GM12878 (cell line): ENCODE data around the gene PTPRN2. TPM values are rescaled to one million over a fixed set of nuclear protein-coding genes. Genes with fewer than 3 reads are reported as not detected.

Experiments
- ATAC-seq: fragments of 200-7000 bp; cut with Tn5 transposase; 3 replicates; pipeline ENCODE4 v1.9.1; 2020; ENCODE audit warnings: mild to moderate bottlenecking, moderate library complexity
- BruUV-seq: library from RNA; stranded (reverse); fragments of 400-500 nt; replicated peaks from 2 replicates; lab custom pipeline; 2021; lab: Mats Ljungman, UMichigan
- CTCF ChIA-PET: fragments of 300-600 bp; sonication (Branson Sonifier 250); formaldehyde crosslinking; extraction: SDS; loops from one replicate; lab custom pipeline; 2021; ENCODE audit warnings: inconsistent platforms; lab: Yijun Ruan, JAX
- POLR2A ChIA-PET: fragments of 350-600 bp; formaldehyde crosslinking; extraction: SDS; loops from one replicate; lab custom pipeline; 2021; ENCODE audit warnings: inconsistent platforms; lab: Charles Lee
- RAD21 ChIA-PET: fragments of 300-600 bp; sonication (Branson Sonifier 250); formaldehyde crosslinking; loops from one replicate; lab custom pipeline; 2023; ENCODE audit warnings: antibody characterized with exemption; ENCODE audit not compliant: unreplicated experiment; lab: Charles Lee
- SMC1A ChIA-PET: fragments of 300-600 bp; sonication (Branson Sonifier 250); formaldehyde crosslinking; loops from one replicate; lab custom pipeline; 2023; ENCODE audit not compliant: unreplicated experiment, uncharacterized antibody; lab: Charles Lee
- DNase-seq: peaks from one replicate; pipeline ENCODE4 v3.0.0-alpha.2; 2011; ENCODE audit warnings: low read depth, low spot score
- FAIRE-seq: peaks from 3 replicates; lab custom pipeline; 2011; peaks lifted over from hg19 to GRCh38; lab: Jason Lieb, UNC
- H2AFZ ChIP-seq: 2 replicates; pipeline ENCODE4 v1.6.0; 2011; ENCODE audit warnings: low read depth, low read length, control low read depth; ENCODE audit not compliant: control insufficient read depth
- H3K27ac ChIP-seq: 2 replicates; pipeline ENCODE4 v1.5.1; 2011; ENCODE audit warnings: control low read depth; ENCODE audit not compliant: control insufficient read depth, insufficient read depth
- H3K27me3 ChIP-seq, 2 experiments: replicated peaks in 1 of 2; 2 replicates each; pipeline versions ENCODE4 v1.6.0 to v1.6.1; 2011; ENCODE audit warnings: low read length in 1 of 2; ENCODE audit not compliant: control insufficient read depth in 2 of 2, insufficient read depth in 2 of 2
- H3K36me3 ChIP-seq, 2 experiments: 2 replicates each; pipeline ENCODE4 v1.5.1; 2011; ENCODE audit warnings: low read length in 1 of 2; ENCODE audit not compliant: control insufficient read depth in 2 of 2, insufficient read depth in 2 of 2
- H3K4me1 ChIP-seq: 2 replicates; pipeline ENCODE4 v1.6.1; 2011; ENCODE audit warnings: mild to moderate bottlenecking, low read length, moderate library complexity, mixed read lengths; ENCODE audit not compliant: control insufficient read depth, insufficient read depth
- H3K4me2 ChIP-seq: 2 replicates; pipeline ENCODE4 v1.6.0; 2011; ENCODE audit warnings: control low read depth; ENCODE audit not compliant: control insufficient read depth, insufficient read depth
- H3K4me3 ChIP-seq: fragments of 200-600 bp; sonication (generic); 2 replicates; pipeline ENCODE4 v1.5.1; 2016
- H3K79me2 ChIP-seq: 2 replicates; pipeline ENCODE4 v1.6.0; 2011; ENCODE audit warnings: low read length; ENCODE audit not compliant: control insufficient read depth, insufficient read depth
- H3K9ac ChIP-seq: 2 replicates; pipeline ENCODE4 v1.8.0; 2011; ENCODE audit warnings: low read length, control low read depth, mixed read lengths; ENCODE audit not compliant: control insufficient read depth, insufficient read depth
- H3K9me3 ChIP-seq: replicated peaks from 3 replicates; pipeline ENCODE4 v1.5.1; 2011; ENCODE audit warnings: mild to moderate bottlenecking, low read length; ENCODE audit not compliant: control insufficient read depth, insufficient read depth
- H4K20me1 ChIP-seq: 2 replicates; pipeline ENCODE4 v1.6.0; 2011; ENCODE audit not compliant: control insufficient read depth, insufficient read depth
- ATF7 ChIP-seq: fragments of 450-650 bp; IDR thresholded peaks from 2 replicates; pipeline ENCODE4 v1.6.1; 2016; ENCODE audit warnings: low read depth, mild to moderate bottlenecking
- BCL11A ChIP-seq: IDR thresholded peaks from 2 replicates; pipeline ENCODE4 v1.6.1; 2011; ENCODE audit warnings: low read depth, low read length
- CTCF ChIP-seq, 3 experiments: IDR thresholded peaks in 2 of 3; conservative IDR thresholded peaks in 1 of 3; 2 replicates each; pipeline ENCODE4 v1.5.1; 2011; ENCODE audit warnings: low read depth in 3 of 3, low read length in 3 of 3, mild to moderate bottlenecking in 3 of 3, control low read depth in 2 of 3, moderate library complexity in 2 of 3, inconsistent platforms in 1 of 3, mixed read lengths in 1 of 3; ENCODE audit not compliant: control insufficient read depth in 2 of 3, insufficient read depth in 1 of 3; ENCODE audit errors: extremely low read depth in 1 of 3
- NR2C2 ChIP-seq: IDR thresholded peaks from 2 replicates; pipeline ENCODE4 v1.6.1; 2011; ENCODE audit warnings: borderline replicate concordance, low read depth; ENCODE audit not compliant: control insufficient read depth, insufficient read length
- PAX5 ChIP-seq: IDR thresholded peaks from 2 replicates; pipeline ENCODE4 v1.6.1; 2011; ENCODE audit warnings: low read depth, low read length, borderline replicate concordance
- RAD21 ChIP-seq: IDR thresholded peaks from 2 replicates; pipeline ENCODE4 v1.6.1; 2011; ENCODE audit warnings: mild to moderate bottlenecking, low read depth, low read length, moderate library complexity; ENCODE audit not compliant: insufficient read depth
- SRF ChIP-seq, 2 experiments: IDR thresholded peaks; 2 replicates each; pipeline ENCODE4 v1.6.1; 2011; ENCODE audit warnings: low read depth in 2 of 2, low read length in 2 of 2, mild to moderate bottlenecking in 1 of 2, moderate library complexity in 1 of 2
- STAT1 ChIP-seq: fragments of 450-650 bp; conservative IDR thresholded peaks from 2 replicates; pipeline ENCODE4 v1.6.1; 2014; ENCODE audit warnings: antibody characterized with exemption, mild to moderate bottlenecking
- TCF12 ChIP-seq: IDR thresholded peaks from 2 replicates; pipeline ENCODE4 v1.6.1; 2011; ENCODE audit warnings: low read depth, mild to moderate bottlenecking, low read length
- USF2 ChIP-seq: IDR thresholded peaks from 2 replicates; pipeline ENCODE4 v1.6.1; 2011; ENCODE audit warnings: low read depth, low read length, improper control_type of control experiment, borderline replicate concordance
- YBX1 ChIP-seq: fragments of 450-650 bp; IDR thresholded peaks from 2 replicates; pipeline ENCODE4 v1.6.1; 2016; ENCODE audit warnings: antibody characterized with exemption
- ZBTB11 ChIP-seq: fragments of 450-650 bp; formaldehyde crosslinking; IDR thresholded peaks from 2 replicates; pipeline ENCODE4 v1.5.0; 2022; ENCODE audit warnings: mild to moderate bottlenecking, missing genetic modification characterization
- ZZZ3 ChIP-seq: IDR thresholded peaks from 2 replicates; pipeline ENCODE4 v1.6.1; 2011; ENCODE audit warnings: low read depth; ENCODE audit not compliant: control insufficient read depth, insufficient read length
- WGBS: methylation state at CpG from one replicate; pipeline ENCODE4 v1.1.6; 2016; ENCODE audit warnings: low lambda C conversion rate; ENCODE audit not compliant: insufficient replicate concordance, insufficient coverage; ENCODE audit errors: missing lambda C conversion rate; 5-methylcytosine and 5-hydroxymethylcytosine counted together
- in situ Hi-C: fragments of 300-500 bp; cut with MboI; formaldehyde crosslinking; loops from 9 replicates; pipeline ENCODE4 v1.14.3; 2018; ENCODE audit warnings: mixed read lengths
- intact Hi-C: fragments of 100-400 bp; cut with micrococcal nuclease; formaldehyde crosslinking; loops from one replicate; pipeline ENCODE4 v1.14.2; 2022; ENCODE audit not compliant: unreplicated experiment
- polyA plus RNA-seq, 11 experiments: library from polyadenylated mRNA; depleted of rRNA in 4 of 11; unstranded in 6 of 11; stranded (reverse) in 5 of 11; fragments of >200 nt; fragmentation: Nextera tagmentation in 4 of 11; fragmentation: Illumina TruSeq in 1 of 11; extraction: Ambion mirVana in 4 of 11; extraction: Trizol in 1 of 11; gene quantifications; 1 replicate in 1 of 11; 2 replicates in 10 of 11; pipeline versions ENCODE4 v1.2.1 to v1.2.3, GENCODE V29; 2011 to 2016; ENCODE audit warnings: inconsistent platforms in 2 of 11, missing spikeins in 2 of 11, low read depth in 1 of 11
- total RNA-seq, 4 experiments: library from RNA; depleted of rRNA in 3 of 4; stranded (reverse); fragments of >200 nt in 3 of 4; fragmentation: Illumina TruSeq in 1 of 4; extraction: Trizol in 1 of 4; gene quantifications; 2 replicates each; pipeline versions ENCODE4 v1.2.1 to v1.2.3, GENCODE V29; 2013 to 2021

PTPRN2 gene
- total and polyA plus RNA-seq, 10 of the 15 experiments (the other 5 are each of a cell fraction or from before 2014, with no cell fraction given), result 5.4 TPM; not detected in 9

- no peak overlapping the region for H2AFZ ChIP-seq
- FAIRE-seq (no peak), ATAC-seq (no peak), DNase-seq (no peak)
- H3K9ac ChIP-seq, result no peak overlapping the region
- no TSS peak for BruUV-seq
- intact Hi-C loops, result no loop called here
- no peak overlapping the region for H3K4me2 ChIP-seq
- H3K9me3 ChIP-seq, result no peaks in the 10 kb centered on the region; the same call in 2 of the 3 replicates
- no peak overlapping the region for H3K27ac ChIP-seq
- no peaks in the 10 kb centered on the region for H3K36me3 ChIP-seq
- WGBS, result 62% methylated on average over 26 of the region's 27 CpGs
- ChIA-PET POLR2A (no interaction called here), RAD21 (no interaction called here), SMC1A (no interaction called here), CTCF (no interaction called here)
- H3K4me3 ChIP-seq, result no peak overlapping the region
- no peaks in the 10 kb centered on the region for H3K27me3 ChIP-seq
- no peaks in the 10 kb centered on the region for H3K79me2 ChIP-seq
- in situ Hi-C loops, result no loop called here
- no peaks in the 10 kb centered on the region for H4K20me1 ChIP-seq
- no peaks in the 10 kb centered on the region for H3K4me1 ChIP-seq
- TF ChIP-seq TCF12 (no peak), USF2 (no peak), YBX1 (no peak), ATF7 (no peak), PAX5 (no peak), ZBTB11 (CRISPR knock-in tag) (no peak), BCL11A (no peak), SRF (IDR thresholded peaks at IDR 0.05; ENCODE audit: low read depth in 2 of 2, low read length in 2 of 2) (no peak), STAT1 (no peak), RAD21 (no peak), CTCF (IDR thresholded peaks at IDR 0.05 in 2 of 3, conservative IDR thresholded peaks at IDR 0.05 in 1 of 3; ENCODE audit: control insufficient read depth in 2 of 3, extremely low read depth in 1 of 3, insufficient read depth in 1 of 3, low read depth in 3 of 3, low read length in 3 of 3) (no peak), NR2C2 (no peak), ZZZ3 (no peak)
These were observed 722.1 kb downstream of the PTPRN2 start for GRCh38 chr7:157865351-157866165.
